Measurements from ENCODE around the gene RPS15. TPM values are rescaled to one million over a fixed set of nuclear protein-coding genes. Genes with fewer than 3 reads are reported as not detected.

RPS15 gene
- total and polyA plus RNA-seq, 2 of the 13 experiments (the other 11 are each of a cell fraction or from before 2014, with no cell fraction given) = 695 to 1,411 TPM

GRCh38 chr19:1446713-1447481 lies 8.7 kb downstream of the RPS15 start (continued):
- TF ChIP-seq CREB3 (CRISPR knock-in tag; IDR thresholded peaks at IDR 0.05) = no peak
- TF ChIP-seq FOXA3 (CRISPR knock-in tag; IDR thresholded peaks at IDR 0.05) = no peak
- no peak for TF ChIP-seq ZNF18 (CRISPR knock-in tag; IDR thresholded peaks at IDR 0.05; ENCODE audit: insufficient replicate concordance)
- TF ChIP-seq GLI4 (CRISPR knock-in tag; IDR thresholded peaks at IDR 0.05; ENCODE audit: borderline replicate concordance) = no peak
- no peak; the same call in 1 of the 2 replicates for TF ChIP-seq CBFB (CRISPR knock-in tag; IDR thresholded peaks at IDR 0.05)
- TF ChIP-seq SRSF1 (optimal IDR thresholded peaks at IDR 0.05; ENCODE audit: low read depth, low read length) = no peak
- no peak for TF ChIP-seq ZBTB7A (CRISPR knock-in tag; IDR thresholded peaks at IDR 0.05)
- no peak for TF ChIP-seq ZNF264 (CRISPR knock-in tag; IDR thresholded peaks at IDR 0.05)
- peak; percentile 94 for TF ChIP-seq MIER2 (CRISPR knock-in tag; IDR thresholded peaks at IDR 0.05)
- no peak for TF ChIP-seq PHB2 (IDR thresholded peaks at IDR 0.05; ENCODE audit: partially characterized antibody)
- no peak for TF ChIP-seq AHDC1 (CRISPR knock-in tag; IDR thresholded peaks at IDR 0.05; ENCODE audit: borderline replicate concordance)
- peak; percentile 35; the same call in 1 of the 2 replicates for TF ChIP-seq HBP1 (CRISPR knock-in tag; IDR thresholded peaks at IDR 0.05; ENCODE audit: low read depth)
- TF ChIP-seq HIC2 (CRISPR knock-in tag; IDR thresholded peaks at IDR 0.05; ENCODE audit: low read depth) = no peak
- no peak for TF ChIP-seq ZFP37 (CRISPR knock-in tag; IDR thresholded peaks at IDR 0.05; ENCODE audit: borderline replicate concordance)
- TF ChIP-seq ZNF546 (CRISPR knock-in tag; conservative IDR thresholded peaks at IDR 0.05) = no peak
